Epithelial cell of prostate (primary cell): Measurements from ENCODE around the gene PTGER4.
A peak's percentile ranks its signal among the peaks of the same experiment; 100 is the strongest.
"Not testable (repeated sequence)": the region's sequence is repeated elsewhere in the genome, so short reads cannot be mapped to it uniquely, and the experiment has no call there.

Experiments used
- DNase-seq: peaks from one replicate; pipeline ENCODE4 v3.0.0-alpha.2; 2011; ENCODE audit warnings: low read depth, low spot score
- H3K27ac ChIP-seq: fragments of 450-650 bp; 2 replicates; pipeline ENCODE4 v1.5.1; 2017; ENCODE audit warnings: mild to moderate bottlenecking

The PTGER4 gene

DNA sequence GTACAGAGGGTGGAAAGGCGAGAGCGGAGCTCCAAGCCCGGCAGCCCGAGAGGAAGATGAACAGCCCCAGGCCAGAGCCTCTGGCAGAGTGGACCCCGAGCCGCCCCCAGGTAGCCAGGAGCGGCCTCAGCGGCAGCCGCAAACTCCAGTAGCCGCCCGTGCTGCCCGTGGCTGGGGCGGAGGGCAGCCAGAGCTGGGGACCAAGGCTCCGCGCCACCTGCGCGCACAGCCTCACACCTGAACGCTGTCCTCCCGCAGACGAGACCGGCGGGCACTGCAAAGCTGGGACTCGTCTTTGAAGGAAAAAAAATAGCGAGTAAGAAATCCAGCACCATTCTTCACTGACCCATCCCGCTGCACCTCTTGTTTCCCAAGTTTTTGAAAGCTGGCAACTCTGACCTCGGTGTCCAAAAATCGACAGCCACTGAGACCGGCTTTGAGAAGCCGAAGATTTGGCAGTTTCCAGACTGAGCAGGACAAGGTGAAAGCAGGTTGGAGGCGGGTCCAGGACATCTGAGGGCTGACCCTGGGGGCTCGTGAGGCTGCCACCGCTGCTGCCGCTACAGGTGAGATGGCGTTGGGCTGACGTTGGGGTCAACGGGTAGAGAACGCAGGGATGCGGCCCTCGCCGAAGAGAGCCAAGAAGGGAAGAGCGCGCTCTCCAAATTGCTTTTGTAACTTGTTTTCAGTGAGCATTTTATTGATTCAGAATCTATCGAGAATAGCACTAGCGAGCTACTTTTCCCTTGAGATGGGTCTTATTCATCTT lies at the start of gene PTGER4:
TSS of gene PTGER4 (plus strand) at position 3 of the 769 bp plus-strand sequence. CDS start 1,079 bp downstream, outside the sequence.
- DNase-seq: no peak

DNA sequence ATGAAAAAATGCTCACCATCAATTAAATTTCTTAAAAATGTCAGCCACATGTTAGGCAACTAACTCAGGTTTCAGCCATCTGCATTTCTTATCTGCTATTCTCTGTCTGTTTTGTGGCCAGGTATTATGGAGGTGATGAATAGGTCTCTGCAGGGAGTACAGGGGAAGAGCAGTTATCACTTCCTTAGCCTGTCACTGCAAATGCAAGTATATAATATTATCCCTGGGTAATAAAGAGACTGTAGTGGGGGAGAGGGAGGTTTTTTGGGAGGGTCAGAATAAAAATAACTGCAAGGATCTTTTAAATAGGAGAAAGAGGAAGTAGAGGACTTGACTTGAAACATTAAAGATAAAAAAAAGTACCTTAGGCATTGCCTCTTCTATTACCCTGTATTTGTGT lies 49.6 kb upstream of the PTGER4 start:
- H3K27ac ChIP-seq: no peak overlapping the region
- no peak for DNase-seq

More for the DNA sequence above, at the start of gene PTGER4:
- H3K27ac ChIP-seq: peak within 1 kb of the TSS; percentile 92

DNA sequence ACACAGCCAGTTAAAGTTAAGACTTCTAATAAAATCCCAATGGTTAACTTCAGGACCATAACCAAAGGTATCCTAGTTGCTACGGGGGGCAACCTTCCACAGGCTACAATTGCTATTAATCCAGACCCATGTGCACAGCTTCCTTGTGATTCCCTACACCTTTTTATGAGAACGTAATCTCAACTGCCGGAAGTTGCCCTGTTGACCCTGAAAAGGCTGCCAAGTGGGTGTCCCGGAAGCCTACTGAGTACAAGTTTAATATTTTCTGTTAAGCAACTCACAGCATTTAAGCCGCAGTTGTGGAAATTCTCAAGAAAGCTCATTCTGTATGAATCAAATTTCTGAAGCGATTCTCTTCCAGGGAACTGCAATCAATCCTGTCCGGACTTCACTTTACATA lies 48.5 kb upstream of the PTGER4 start:
- no peak for DNase-seq
- H3K27ac ChIP-seq: no peak overlapping the region

DNA sequence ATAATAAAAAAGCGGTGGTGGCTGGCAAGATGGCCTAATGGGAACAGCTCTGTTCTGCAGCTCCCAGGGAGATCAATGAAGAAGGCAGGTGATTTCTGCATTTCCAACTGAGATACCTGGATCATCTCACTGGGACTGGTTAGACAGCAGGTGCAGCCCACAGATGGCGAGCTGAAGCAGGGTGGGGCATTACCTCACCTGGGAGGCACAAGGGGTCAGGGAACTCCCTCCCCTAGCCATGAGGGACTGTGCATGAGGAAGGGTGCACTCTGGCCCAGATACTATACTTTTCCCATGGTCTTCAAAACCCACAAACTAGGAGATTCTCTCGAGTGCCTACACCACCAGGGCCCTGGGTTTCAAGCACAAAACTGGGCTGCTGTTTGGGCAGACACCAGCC lies 45.6 kb upstream of the PTGER4 start:
- no peak overlapping the region for H3K27ac ChIP-seq
- no peak for DNase-seq

DNA sequence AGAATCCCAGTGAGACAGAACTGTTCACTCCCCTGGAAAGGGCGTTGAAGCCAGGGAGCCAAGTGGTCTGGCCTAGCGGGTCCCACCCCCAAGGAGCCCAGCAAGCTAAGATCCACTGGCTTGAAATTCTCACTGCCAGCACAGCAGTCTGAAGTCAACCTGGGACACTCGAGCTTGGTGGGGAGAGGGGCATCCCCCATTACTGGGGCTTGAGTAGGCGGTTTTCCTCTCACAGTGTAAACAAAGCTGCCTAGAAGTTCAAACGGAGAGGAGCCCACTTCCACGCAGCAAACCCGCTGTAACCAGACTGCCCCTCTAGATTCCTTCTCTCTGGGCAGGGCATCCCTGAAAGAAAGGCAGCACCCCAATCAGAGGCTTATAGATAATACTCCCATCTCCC lies 45.1 kb upstream of the PTGER4 start:
- no peak for DNase-seq

DNA sequence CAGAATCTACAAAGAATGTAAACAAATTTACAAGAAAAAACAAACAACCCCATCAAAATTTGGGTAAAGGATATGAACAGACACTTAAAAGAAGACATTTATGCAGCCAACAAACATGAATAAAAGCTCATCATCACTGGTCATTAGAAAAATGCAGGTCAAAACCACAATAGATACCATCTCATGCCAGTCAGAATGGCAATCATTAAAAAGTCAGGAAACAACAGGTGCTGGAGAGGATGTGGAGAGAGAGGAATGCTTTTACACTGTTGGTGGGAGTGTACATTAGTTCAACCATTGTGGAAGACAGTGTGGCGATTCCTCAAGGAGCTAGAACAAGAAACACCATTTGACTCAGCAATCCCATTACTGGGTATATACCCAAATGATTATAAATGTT lies 40.2 kb upstream of the PTGER4 start:
- DNase-seq, H3K27ac ChIP-seq: not testable (repeated sequence)

More for the DNA sequence above, 45.1 kb upstream of the PTGER4 start:
- no peak overlapping the region for H3K27ac ChIP-seq

DNA sequence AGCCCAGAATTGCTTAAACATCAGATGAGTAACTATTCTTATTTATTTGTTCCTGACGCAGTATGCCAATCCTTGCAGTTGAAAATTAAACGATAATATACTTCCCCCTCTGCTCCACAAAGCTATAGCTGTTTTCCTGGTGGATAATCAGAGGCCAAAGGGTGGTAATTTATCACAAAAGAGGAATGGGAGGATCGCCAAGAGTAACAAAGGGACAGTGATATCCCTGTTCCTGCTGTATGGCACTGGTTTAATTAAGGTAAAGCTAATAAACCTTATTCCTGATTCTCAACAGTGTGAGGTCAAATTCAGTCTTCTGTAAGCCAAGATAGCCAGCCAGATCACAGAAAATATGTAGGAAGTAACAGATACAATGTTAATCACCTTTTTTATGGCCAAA lies 33.4 kb upstream of the PTGER4 start:
- no peak overlapping the region for H3K27ac ChIP-seq
- no peak for DNase-seq

DNA sequence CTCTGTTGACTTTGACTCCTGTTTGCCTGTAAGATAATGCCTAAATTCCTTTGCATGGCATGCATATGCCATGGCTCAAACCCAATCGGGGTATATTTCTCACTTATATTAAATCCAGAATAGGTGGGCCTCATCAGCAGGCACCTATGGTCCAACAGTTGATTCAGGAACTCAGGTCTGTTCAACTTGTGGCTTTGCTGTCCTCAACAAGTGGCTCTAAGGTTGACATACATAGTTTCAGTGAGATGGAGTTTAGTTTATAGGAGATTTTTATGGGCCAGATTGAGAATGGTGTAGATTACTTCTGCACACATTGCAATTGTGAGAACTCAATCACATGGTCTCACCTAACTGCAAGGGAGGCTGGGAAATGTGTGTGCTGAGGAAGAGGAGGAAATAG lies 31.6 kb upstream of the PTGER4 start:
- DNase-seq: no peak
- H3K27ac ChIP-seq: no peak overlapping the region

DNA sequence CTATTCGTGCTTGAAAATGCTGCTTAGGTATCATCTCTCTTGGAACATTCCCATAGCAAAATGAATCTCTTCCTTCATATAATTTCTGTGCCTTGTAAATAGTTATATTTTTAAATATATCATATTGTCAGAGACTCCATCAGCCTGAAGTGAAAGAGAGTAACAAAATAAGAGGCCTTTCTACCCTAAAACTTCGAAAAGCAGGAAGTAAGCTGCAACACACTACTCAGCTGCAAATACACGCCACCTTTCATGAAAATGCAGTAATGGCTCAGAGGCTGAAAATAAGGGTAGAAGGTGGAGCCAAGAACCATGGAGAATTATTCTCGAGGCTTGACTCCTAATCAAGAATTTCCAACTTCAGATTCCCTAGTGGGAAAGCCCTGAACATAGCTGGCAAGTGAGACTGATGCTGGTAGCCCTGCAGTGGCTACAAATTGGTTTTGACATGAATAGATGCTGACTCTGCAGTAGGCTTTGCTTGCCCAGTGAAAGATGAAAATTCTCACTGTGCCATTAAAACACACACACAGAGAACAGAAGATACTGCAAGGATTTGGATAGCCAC lies 30.2 kb upstream of the PTGER4 start:
- no peak overlapping the region for H3K27ac ChIP-seq
- DNase-seq: no peak

DNA sequence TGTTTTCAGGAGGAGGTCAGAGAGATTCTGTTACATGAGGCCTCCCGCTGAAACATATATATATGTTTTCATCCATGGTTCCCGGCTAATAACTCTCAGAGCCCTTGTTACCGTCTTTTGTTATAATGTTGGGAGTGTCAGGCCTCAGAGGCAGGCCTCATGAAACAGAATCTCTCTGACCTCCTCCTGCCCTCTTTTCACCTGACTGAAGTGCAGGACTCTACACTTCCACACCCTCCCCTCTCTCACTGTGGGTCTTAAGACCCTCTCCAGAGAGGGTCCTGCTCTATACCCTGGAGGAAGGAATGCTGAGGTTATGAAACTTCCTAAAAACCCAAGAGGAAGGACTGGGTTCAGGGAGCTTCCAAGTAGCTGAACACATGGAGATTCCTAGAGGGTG lies 28.5 kb upstream of the PTGER4 start:
- DNase-seq: no peak
- H3K27ac ChIP-seq: no peak overlapping the region

DNA sequence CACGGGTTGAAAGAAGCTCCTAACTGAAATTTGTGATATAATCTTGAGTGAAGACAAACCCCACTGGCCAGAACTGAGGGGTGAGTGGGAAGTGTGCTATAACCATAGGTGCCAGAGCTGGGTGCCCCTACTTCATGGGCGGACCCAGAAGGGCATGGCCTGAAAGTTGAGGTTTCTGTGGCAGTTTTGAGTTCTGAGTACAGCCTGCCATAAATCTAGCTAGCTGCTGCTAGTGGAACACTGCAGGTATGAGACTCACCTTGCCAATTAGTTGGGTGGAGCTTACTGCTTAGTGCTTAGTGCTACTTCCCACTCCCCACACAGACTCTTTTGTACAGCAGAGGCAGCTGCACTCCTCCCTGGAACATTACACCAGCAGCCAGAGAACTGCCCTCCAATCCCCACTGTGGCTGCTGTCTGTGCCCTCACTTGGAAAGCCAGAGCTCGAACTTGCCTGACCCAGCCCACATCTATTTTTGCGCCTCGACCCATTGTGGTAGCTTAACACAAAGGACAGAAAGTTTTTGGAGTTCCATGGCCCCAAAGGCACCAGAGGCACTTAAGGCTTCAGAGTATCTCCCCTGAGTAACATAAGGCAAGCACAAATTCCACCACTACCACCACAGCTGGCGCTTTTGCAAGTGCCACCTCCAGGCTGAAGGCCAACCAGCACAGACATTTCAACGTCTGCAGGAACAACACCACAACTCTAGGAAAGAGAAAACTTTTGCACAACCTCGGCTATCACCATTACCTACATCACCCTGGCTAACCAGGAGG lies 27.1 kb upstream of the PTGER4 start:
- H3K27ac ChIP-seq: no peak overlapping the region

DNA sequence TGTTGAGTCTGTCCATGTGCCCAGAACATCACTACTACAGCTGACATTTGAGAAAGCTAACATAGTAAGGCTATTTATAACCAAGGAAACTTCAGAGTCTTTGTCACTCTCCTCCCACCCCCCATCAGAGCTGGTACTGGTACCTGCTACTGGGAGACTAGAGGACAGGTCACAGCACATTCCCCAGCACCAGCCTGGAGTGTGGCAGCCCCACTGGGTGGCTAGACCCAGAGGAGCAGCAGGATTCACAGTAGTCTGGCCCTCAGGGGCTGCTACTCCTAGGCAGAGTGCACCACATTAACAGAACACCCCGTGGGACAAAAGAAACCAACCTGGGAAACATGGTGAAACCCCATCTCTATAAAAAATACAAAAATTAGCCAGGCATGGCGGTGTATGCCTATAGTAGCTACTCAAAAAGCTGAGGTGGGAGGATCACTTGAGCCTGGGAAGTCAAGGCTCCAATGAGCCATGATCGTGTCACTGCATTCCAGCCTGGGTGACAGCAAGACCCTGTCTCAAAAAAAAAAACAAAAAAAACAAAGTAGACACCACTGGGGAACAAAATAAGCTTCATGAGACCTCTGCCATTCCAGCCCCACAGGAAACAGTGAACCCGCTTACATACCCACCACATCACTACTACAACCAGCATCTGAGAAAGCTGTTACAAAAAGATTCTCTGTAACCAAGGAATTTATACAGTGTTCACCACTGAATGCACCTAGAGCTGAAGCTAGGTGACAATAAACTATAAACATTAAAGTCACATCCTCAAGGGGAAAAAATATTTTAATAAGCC lies 26.3 kb upstream of the PTGER4 start:
- no peak for DNase-seq

More for the DNA sequence above, 27.1 kb upstream of the PTGER4 start:
- DNase-seq: no peak

DNA sequence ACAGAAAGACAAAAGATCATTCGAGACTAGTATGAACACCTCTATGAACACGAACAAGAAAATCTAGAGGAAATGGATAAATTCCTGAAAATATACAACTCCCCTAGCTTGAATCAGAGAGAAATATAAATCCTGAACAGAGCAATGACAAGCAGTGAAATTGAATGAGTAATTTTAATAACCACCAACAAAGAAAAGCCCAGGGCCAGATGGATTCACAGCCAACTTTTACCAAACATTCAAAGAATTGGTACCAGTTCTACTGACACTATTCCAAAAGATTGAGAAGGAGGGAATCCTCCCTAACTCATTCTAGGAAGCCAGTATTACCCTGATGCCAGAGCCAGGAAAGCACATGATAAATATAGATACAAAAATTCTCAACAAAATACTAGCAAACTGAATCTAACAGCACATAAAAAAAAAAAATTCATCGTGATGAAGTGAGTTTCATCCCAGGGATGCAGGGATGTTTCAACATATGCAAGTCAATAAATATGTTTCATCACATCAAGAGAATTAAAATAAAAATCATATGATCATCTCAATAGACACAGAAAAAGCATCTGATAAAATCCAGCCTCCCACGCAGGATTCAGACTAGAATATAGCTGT lies 25.2 kb upstream of the PTGER4 start:
- no peak overlapping the region for H3K27ac ChIP-seq
- no peak for DNase-seq

More for the DNA sequence above, 26.3 kb upstream of the PTGER4 start:
- no peak overlapping the region for H3K27ac ChIP-seq

DNA sequence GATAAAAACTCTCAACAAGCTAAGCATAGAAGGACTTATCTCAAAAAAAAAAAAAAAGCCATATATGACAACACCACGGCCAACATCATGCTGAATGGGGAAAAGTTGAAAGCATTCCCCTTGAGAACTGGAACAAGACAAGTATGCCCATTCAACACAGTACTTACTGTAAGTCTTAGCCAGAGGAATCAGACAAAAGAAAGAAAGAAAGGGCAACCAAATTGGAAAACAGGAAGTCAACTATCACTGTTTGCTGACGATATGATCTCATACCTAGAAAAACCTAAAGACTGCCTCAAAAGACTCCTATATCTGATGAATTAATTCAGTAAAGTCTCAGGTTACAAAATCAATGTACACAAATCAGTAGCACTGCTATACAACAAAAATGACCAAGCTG lies 24.6 kb upstream of the PTGER4 start:
- no peak for DNase-seq
- no peak overlapping the region for H3K27ac ChIP-seq

DNA sequence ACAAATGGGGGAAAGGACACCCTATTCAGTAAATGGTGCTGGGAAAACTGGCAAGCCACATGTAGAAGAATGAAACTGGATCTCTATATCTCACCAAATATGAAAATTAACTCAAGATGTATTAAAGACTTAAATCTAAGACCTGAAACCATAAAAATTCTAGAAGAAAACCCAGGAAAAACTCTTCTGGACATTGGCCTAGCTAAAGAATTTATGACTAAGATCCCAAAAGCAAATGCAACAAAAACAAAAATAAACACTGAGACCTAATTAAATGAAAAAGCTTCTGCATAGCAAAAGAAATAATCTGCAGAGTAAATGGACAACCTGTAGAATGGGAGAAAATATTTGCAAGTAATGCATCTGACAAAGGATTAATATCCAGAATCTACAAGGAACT lies 23.6 kb upstream of the PTGER4 start:
- not testable (repeated sequence) for DNase-seq, H3K27ac ChIP-seq

DNA sequence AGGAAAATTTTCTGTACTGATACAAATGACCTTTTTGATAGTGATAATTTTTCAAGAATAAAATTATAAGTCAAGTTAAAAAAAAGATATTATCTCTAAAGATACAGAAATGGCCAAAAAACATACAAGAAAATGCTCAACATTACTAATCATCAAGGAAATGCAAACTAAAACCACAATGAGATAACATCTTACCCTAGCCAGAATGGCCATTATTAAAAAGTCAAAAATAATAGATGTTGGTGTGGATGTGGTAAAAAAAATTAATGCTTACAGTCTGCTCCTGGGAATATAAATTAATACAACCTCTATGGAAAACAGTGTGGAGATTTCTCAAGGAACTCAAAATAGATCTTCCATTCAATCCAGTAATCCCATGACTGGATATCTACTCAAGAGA lies 22.9 kb upstream of the PTGER4 start:
- no peak overlapping the region for H3K27ac ChIP-seq
- no peak for DNase-seq

DNA sequence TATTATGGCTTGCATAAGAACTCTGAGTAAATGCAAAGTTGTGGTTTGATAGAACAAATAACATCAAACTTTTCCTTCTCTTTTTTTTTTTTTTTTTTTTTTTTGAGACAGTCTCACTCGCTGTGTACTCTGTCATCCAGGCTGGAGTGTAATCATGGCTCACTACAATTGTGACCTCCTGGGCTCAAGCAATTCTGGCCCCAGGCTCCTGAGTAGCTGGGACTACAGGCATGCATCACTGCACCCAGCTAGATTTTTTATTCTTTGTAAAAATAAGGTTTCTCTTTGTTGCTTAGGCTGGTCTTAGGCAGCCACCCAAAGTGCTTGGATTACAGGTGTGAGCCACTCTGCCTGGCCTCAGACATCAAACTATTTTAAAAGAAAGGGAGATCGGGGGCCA lies 19.0 kb upstream of the PTGER4 start:
- no peak overlapping the region for H3K27ac ChIP-seq
- no peak for DNase-seq

DNA sequence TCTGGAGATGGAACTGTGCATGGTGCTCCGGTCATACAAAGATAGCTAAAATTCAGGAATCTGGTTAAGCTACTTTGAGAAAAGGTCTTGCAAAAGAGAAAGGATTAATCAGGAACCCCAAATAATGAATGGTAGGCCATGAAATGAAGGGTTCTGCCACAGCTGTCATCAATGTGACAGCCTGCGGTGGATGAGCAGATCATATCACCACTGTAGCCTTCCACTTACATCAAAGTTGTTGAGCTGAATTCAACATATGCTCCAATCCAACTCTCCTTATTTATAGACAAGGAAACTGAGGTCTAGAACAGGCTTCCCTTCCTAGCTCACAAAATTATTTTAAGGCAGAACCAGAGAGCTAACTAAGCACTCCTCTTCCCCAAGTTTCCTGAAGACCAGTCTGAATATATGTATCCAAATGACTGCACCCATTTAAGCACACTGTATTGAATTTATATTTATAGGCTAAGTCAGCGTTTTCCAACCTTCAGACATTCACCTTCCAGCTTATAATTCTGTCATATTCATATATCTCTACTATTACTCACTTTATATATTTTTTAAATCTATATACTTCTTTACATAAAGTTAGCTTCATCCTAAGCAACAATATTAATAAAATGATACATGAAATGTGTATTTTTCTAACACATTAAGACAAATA lies 13.9 kb upstream of the PTGER4 start:
- H3K27ac ChIP-seq: no peak overlapping the region
- DNase-seq: no peak

DNA sequence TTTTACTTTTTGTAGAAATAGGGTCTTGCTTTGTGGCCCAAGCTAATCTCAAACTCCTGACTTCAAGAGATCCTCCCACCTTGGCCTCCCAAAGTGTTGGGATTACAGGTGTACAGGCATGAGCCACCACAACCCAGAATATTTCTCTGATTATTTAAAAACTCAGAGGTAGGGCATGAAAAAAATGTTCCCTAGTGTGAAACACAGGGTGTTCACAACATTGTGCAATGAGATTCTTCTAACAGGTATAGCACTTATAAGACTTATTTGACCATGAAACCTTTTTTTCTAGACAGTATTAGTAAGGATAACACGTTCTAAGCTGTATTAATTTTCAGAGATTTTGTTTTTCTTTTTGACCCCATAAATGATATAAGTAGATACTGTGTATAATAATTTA lies 13.1 kb upstream of the PTGER4 start:
- no peak for DNase-seq
- no peak overlapping the region for H3K27ac ChIP-seq
